ENCODE data around the gene LY86. TPM values are rescaled to one million over a fixed set of nuclear protein-coding genes. Genes with fewer than 3 reads are reported as not detected.

The LY86 gene
- total and polyA plus RNA-seq, 2 donors (not counting 1 experiment from before 2014, with no cell fraction given), result not detected

DNA sequence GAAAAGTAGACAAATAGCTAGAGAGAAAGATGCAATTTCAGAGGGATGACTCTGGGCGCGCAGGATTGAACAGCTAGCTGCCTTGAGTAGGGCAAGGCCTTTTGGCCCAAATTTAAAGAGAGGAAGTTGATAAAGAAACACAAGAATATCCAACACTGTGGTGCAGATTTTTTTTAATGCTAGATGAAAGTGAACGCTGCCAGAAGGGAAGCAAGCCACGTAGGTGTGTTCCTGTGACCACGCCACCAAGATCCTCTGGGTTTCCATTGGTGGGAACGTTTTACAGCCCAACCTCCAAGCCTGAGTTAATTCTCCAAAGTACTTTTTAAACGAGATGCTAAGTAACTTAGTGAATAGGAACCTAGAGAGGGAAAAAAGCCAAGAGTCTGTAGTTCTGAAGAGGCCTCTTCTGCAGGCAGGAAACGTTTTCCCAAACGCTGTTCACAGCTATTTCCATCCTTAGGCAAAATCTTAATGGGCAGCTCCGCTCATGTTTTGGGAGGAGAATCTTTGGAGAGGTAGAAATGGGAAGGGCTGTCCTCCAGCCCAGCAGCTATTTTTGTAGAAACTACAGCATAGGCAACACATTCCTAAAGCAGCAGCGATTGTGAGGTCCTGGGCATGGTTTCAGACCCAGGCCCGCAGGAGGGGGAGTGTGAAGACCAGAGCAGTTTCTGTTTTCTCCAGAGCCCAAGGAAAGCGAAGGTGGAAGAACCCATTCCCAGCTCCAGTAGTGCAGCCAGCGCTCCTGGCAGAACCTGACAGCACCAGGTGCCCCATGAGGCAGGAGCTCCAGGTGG lies 8.2 kb downstream of the LY86 start:
- H3K79me2 ChIP-seq (ENCODE audit: control insufficient read depth, insufficient read depth, low read length), result no peaks in the 10 kb centered on the region
- no peak overlapping the region for H3K27ac ChIP-seq (ENCODE audit: insufficient read depth, low read length)
- no peak overlapping the region for H3K4me2 ChIP-seq (ENCODE audit: extremely low read depth, insufficient read depth, low read length)
- H3K4me1 ChIP-seq (ENCODE audit: control insufficient read depth, extremely low read depth, insufficient read depth, low read length), result no peaks in the 10 kb centered on the region
- no peak overlapping the region for H3K9ac ChIP-seq (ENCODE audit: insufficient read depth, low read length)
- no peak overlapping the region for H2AFZ ChIP-seq (ENCODE audit: low read length)
- no peaks in the 10 kb centered on the region for H4K20me1 ChIP-seq (ENCODE audit: control insufficient read depth, extremely low read depth, insufficient read depth, low read length)
- no peaks in the 10 kb centered on the region for H3K27me3 ChIP-seq (ENCODE audit: control insufficient read depth, insufficient read depth, low read length)
- TF ChIP-seq CTCF (conservative IDR thresholded peaks at IDR 0.05 in 1 of 2, IDR thresholded peaks at IDR 0.05 in 1 of 2; ENCODE audit: low read depth in 1 of 2, low read length in 2 of 2), result no peak
- no peak for TF ChIP-seq EZH2 (IDR thresholded peaks at IDR 0.05; ENCODE audit: low read length, missing control alignments)
- no peak for DNase-seq (ENCODE audit: low read depth in 2 of 2)
- no peak overlapping the region for H3K4me3 ChIP-seq (replicated peaks in 1 of 4; ENCODE audit: control extremely low read depth in 1 of 4, insufficient read depth in 1 of 4, low read depth in 3 of 4, low read length in 4 of 4)
- no peaks in the 10 kb centered on the region for H3K9me3 ChIP-seq (ENCODE audit: control insufficient read depth, insufficient read depth, low read depth, low read length)
- no peaks in the 10 kb centered on the region for H3K36me3 ChIP-seq (ENCODE audit: control insufficient read depth, insufficient read depth, low read length)

DNA sequence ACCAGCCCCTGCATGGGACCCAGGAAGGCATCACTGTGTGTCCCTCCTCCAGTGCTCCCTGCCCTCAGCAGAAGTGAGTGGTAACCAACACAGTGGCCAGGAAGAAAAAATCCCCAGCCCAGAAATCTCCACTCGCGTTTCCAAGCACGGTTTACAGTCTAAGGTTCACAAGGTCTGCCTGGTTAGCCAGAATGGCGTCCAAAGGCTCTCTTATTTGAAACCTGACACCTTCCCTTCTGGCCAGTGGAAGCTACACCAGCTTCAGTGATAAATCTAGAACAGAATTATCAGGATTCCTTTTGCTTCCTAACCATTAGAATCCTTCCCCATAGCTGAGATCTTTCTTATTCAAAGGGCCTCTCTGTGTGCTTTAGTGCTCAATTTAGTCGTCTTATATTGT lies 9.2 kb downstream of the LY86 start:
- Histone ChIP-seq H4K20me1 (ENCODE audit: control insufficient read depth, extremely low read depth, insufficient read depth, low read length) (no peaks in the 10 kb centered on the region), H2AFZ (ENCODE audit: low read length) (no peak overlapping the region), H3K9ac (ENCODE audit: insufficient read depth, low read length) (no peak overlapping the region), H3K9me3 (ENCODE audit: control insufficient read depth, insufficient read depth, low read depth, low read length) (no peaks in the 10 kb centered on the region), H3K4me3 (replicated peaks in 1 of 4; ENCODE audit: control extremely low read depth in 1 of 4, insufficient read depth in 1 of 4, low read depth in 3 of 4, low read length in 4 of 4) (no peak overlapping the region), H3K79me2 (ENCODE audit: control insufficient read depth, insufficient read depth, low read length) (no peaks in the 10 kb centered on the region), H3K27me3 (ENCODE audit: control insufficient read depth, insufficient read depth, low read length) (no peaks in the 10 kb centered on the region), H3K27ac (ENCODE audit: insufficient read depth, low read length) (no peak overlapping the region), H3K4me1 (ENCODE audit: control insufficient read depth, extremely low read depth, insufficient read depth, low read length) (no peaks in the 10 kb centered on the region), H3K36me3 (ENCODE audit: control insufficient read depth, insufficient read depth, low read length) (no peaks in the 10 kb centered on the region), H3K4me2 (ENCODE audit: extremely low read depth, insufficient read depth, low read length) (no peak overlapping the region)
- DNase-seq (ENCODE audit: low read depth in 2 of 2), result no peak
- no peak for TF ChIP-seq EZH2 (IDR thresholded peaks at IDR 0.05; ENCODE audit: low read length, missing control alignments)

DNA sequence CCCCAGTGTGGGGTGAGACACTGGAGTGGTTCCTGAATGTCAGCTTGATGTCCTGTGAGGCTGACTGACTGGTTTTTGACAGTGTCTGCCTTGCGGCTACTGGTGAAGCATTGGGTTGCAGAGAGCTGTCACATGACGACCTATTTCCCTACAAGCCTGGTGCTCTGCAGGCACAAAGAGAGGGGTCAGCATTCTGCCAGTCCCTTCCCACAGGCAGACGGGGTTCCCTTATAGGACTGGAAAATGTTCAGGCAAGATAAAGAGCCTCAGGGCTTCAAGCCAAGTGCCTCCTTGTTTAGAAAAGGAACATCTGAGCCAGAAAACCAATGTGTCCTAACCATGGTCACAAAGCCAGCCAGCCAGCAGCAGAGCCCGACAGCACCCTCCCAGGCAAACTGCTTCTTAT lies 11.0 kb downstream of the LY86 start:
- Histone ChIP-seq H3K27me3 (ENCODE audit: control insufficient read depth, insufficient read depth, low read length) (no peaks in the 10 kb centered on the region), H3K9ac (ENCODE audit: insufficient read depth, low read length) (no peak overlapping the region), H3K4me3 (replicated peaks in 1 of 4; ENCODE audit: control extremely low read depth in 1 of 4, insufficient read depth in 1 of 4, low read depth in 3 of 4, low read length in 4 of 4) (no peak overlapping the region), H3K36me3 (ENCODE audit: control insufficient read depth, insufficient read depth, low read length) (no peaks in the 10 kb centered on the region), H3K4me2 (ENCODE audit: extremely low read depth, insufficient read depth, low read length) (no peak overlapping the region), H4K20me1 (ENCODE audit: control insufficient read depth, extremely low read depth, insufficient read depth, low read length) (no peaks in the 10 kb centered on the region), H3K79me2 (ENCODE audit: control insufficient read depth, insufficient read depth, low read length) (no peaks in the 10 kb centered on the region), H3K9me3 (ENCODE audit: control insufficient read depth, insufficient read depth, low read depth, low read length) (no peaks in the 10 kb centered on the region), H3K27ac (ENCODE audit: insufficient read depth, low read length) (no peak overlapping the region), H3K4me1 (ENCODE audit: control insufficient read depth, extremely low read depth, insufficient read depth, low read length) (no peaks in the 10 kb centered on the region), H2AFZ (ENCODE audit: low read length) (no peak overlapping the region)
- DNase-seq (ENCODE audit: low read depth in 2 of 2), result no peak
- TF ChIP-seq CTCF (conservative IDR thresholded peaks at IDR 0.05 in 1 of 2, IDR thresholded peaks at IDR 0.05 in 1 of 2; ENCODE audit: low read depth in 1 of 2, low read length in 2 of 2), result no peak
- no peak for TF ChIP-seq EZH2 (IDR thresholded peaks at IDR 0.05; ENCODE audit: low read length, missing control alignments)
